HG03025 (cell line): ENCODE results near the gene RSPH3.
"Not testable (repeated sequence)": the region's sequence is repeated elsewhere in the genome, so short reads cannot be mapped to it uniquely, and the experiment has no call there.

Experiments
- ATAC-seq: cut with Tn5 transposase; IDR thresholded peaks from one replicate; pipeline ENCODE4 v1.9.1; 2021; ENCODE audit warnings: mild to moderate bottlenecking, moderate library complexity; ENCODE audit not compliant: unreplicated experiment, low FRiP score

Gene RSPH3, protein sequence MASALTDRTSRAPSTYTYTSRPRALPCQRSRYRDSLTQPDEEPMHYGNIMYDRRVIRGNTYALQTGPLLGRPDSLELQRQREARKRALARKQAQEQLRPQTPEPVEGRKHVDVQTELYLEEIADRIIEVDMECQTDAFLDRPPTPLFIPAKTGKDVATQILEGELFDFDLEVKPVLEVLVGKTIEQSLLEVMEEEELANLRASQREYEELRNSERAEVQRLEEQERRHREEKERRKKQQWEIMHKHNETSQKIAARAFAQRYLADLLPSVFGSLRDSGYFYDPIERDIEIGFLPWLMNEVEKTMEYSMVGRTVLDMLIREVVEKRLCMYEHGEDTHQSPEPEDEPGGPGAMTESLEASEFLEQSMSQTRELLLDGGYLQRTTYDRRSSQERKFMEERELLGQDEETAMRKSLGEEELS

DNA sequence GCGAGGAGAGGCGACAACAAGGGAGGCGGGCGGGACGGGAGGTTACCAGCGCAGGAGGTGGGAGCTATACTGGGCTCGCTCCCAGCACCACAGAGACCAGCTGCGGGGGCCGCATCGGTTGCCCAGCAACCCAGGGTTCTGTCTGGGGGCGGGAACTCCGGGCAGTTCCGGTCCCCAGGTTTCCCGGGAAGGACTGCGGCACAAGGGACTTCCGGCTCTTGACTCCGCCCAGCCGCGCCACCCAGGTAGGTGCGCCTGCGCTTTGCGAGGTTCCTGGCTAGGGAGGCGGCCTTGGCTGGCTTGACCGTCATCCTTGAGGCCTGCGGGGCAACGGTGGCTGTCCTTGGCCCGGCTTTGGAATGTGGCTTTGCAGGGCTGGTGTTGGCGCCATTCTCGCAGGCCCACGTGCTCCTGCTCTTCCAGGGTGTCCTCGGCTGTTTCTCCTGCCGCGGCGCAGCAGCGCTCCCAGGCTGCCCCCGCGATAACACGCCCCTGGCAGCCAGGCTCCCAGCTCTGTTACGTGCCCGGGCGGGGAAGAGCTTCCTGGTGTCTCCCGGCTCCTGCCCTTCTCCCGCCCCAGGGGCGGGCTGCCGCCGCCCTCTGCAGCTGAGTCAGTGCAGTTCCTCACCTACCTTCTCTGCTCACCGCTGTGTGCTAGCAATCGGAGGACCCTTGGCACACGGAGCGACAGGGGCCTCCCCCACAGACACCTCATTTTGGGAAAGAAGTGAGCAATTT is at the start of gene RSPH3:
Gene RSPH3, minus strand, starts transcription at position 537 of the 738 bp plus-strand sequence. CDS start 652 bp downstream, outside the sequence.
- peak; percentile 88 for ATAC-seq

DNA sequence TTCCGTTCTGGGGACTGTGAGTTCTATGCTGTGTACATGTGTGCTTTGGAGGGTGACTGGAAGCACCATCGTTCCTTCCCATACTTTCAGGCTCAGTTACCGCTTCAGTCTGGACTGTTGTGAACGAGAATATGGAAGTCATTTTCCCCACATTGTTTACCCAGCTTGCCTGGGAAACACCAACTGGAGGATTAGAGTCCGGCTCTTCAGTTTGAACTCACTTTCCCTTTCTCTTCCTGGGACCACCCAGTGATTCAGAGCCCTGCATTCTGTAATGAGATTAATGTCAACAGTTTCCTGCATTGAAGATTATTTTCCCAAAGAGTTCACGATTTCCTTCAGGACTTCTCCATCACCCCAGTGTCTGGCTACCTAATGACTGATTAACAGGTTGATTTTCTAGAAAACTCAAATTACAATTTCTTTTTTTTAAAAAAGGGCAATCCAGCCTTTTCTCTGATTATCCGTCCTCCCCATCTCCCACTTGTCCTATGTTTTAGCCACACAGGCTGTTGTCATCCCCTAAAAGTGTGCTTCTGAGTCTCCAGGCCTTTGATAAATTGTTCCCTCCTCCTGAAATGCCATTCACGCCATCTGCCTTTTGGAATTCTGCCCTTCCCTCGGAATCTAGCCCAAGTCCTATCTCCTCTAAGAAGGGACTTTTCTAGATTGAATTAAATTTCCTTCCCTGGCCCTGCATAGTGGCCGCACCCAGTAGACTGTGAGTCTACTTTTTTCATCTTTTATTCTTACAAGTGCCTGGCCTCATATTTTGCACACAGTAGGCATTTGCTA is 48.1 kb upstream of the RSPH3 start:
- ATAC-seq, result no peak

DNA sequence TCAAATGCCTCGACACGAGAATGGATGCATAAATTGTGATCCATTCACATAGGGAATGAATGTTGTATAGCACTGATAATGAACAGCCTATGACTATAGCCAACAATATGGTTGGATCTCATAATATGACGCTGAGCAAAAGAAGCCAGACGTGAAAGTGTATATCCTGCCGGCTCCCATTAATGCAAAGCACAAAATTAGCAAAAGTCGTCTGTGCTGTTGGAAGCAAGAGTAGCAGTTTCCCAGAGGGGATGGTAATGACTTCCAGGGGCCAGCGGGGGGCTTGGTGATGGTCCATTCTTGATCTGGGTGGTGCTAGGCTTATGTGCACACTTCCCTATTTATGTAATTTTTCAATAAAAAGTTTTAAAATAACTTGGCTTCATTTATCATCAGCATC is 45.8 kb upstream of the RSPH3 start:
- no peak for ATAC-seq

DNA sequence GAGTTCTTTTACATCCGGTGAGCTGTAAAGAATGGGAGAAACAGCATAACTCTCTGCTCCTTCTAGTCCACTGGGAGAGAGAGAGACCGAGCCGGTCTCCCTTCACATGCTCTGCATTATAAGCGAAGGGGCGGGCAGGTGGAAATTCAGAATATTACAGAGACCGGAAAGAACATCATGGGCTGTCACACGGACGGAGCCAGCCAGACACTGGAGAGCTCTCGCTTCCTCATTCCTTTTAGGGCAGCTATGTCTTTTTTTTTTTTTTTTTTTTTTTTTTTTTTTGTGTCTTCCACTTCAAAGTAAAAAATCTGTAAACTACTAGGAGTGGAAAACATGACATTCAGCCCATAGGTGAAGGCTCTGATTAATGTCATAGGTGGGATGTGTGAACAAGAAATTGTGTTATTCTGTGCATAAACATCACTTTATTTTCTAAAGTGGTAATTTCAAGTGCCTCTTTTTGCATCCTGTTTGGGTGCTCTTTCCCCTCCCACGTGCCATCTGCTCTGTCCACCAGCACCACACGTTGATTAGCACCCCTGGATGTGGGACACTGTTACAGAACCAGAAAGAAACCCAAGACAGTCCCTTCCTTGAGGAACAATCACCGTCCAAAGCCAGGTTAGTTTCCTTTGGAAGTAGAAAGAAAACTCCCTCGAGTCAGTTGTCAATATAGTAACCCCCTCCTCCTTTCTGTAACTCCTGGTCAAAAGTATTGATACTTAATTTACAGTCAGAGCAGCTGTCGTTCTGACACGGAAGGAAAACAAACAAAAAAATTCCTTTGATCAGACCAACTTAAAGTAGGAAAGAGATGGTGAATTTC is 45.1 kb upstream of the RSPH3 start, which contains the start of gene TAGAP:
Gene TAGAP, minus strand, starts transcription at position 93 of the 829 bp plus-strand sequence. CDS start 845 bp downstream, outside the sequence.
- peak; percentile 88 for ATAC-seq

DNA sequence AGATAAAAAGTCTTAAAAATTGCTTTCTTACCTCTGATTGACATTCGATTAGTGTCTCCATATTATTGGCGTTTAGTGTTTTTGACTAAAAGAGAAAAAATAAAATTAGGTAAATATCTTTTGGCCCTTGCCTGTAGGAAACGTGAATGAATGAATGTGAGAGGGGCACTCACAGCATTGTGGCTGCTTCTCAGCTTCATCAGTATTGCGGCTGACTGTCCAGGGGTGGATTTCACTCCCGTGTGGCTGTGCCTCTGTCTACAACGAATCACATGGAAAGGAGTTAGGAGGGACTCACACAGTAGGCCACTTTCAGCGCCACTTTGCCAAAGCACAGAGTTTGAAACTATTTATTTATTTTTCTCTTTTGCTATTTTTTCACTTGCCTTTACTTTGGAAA is 43.9 kb upstream of the RSPH3 start:
- no peak for ATAC-seq

DNA sequence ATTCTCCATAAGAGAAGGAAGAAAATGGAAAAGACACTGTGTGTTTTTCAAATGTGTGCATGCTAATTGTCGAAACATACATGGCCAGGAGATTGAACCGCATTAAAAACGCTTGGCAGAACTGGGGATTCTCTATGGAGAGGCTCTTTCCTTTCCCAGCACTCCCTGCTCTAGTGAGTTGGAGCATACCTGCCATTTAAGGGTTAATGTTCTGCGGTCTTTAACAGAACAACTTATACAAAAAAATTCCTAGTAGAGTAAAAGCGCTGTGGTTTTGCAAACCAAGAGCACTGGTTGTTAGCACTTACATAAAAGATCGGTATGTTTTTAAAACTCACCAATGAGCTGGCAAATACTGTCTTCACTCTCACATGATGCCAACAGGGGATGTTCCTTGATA is 43.2 kb upstream of the RSPH3 start:
- no peak for ATAC-seq

DNA sequence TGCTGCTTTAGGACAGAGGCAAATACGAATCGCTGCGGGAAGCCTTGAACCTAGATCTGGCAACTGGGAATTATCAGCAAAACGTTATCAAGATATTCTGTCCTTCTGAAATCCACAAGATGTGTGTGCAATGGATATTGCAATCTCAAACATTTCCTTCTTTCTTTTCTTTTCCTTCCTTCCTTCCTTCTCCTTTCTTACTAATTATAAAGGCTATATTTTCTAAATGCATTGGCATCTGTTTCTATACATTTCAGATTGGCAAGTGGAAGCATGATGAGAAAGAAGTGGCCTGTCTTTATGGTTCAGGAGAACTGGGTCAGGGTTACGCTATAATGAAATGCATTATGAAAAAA is 42.8 kb upstream of the RSPH3 start:
- no peak for ATAC-seq

DNA sequence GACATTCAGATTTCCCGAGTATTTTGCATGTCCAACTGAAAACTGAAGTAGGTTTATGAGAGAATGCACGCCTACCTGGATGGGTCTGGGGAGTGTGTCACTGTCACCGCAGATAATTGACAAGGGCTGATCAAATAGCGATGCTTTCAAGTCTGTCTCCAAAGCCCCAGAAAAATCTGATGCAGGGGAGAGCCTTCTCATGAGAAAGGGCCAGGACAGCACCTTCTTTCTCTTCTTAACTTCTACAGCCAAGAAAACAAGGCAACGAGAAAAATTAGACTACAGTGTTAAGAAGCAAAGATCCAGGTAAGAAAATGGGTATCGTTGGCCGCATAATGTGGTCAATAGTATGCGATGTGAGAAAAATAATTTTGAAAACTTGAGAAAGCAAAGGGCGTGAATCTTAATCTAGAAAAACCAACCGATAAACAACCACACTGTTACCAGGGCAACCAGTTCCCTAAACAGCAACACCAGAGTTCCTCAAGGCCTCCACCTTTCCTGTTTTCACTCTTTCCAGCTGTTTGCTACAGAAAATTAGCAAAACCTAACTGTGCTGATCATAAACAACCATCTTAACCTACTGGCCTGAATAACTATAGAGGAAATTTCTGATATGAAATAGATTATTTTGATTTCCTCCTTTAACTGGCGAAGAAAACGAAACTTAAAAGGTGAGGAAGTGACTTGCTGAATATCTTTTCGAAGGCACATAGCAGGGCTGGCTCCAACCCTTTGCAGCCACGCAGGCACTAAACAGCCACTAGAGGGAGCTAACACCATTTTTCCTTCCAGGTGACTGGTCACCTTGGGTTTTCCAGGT is 42.2 kb upstream of the RSPH3 start:
- no peak for ATAC-seq

DNA sequence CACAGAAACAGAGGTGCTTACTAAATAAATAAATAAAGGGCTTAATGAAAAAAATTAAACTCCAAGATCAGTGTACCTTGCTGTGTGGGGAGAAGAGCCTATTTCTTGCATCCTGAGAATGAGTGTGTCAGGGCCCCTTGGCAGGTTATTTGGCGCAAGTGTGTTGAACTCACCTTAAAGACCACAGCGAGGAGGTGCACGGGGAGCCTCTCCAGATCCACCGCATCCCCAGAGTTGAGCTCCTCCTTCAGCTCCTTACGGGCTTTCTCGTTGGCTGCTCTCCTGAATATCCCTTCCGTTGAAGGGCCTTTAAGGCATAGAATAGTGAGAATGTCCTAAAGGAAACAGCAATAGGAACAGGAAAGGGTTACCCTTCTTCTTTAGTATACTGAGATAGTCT is 41.2 kb upstream of the RSPH3 start:
- no peak for ATAC-seq

DNA sequence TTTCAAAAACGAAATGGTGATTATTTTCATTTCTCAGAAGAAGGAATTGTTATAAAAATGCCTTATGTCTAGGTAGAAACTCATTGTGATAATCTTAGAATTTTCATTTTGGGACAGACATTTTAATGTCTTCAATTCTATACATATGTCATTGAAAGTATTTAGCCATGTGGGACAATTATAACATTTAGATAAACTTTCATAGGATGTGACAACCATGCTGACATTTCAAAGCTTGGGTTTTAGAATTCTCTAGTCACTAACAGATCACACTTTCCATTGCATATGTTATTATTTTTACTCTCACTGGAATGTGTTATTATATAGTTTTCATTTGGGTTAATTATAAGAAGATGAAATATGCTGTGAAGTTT is 39.9 kb upstream of the RSPH3 start:
- ATAC-seq, result no peak

DNA sequence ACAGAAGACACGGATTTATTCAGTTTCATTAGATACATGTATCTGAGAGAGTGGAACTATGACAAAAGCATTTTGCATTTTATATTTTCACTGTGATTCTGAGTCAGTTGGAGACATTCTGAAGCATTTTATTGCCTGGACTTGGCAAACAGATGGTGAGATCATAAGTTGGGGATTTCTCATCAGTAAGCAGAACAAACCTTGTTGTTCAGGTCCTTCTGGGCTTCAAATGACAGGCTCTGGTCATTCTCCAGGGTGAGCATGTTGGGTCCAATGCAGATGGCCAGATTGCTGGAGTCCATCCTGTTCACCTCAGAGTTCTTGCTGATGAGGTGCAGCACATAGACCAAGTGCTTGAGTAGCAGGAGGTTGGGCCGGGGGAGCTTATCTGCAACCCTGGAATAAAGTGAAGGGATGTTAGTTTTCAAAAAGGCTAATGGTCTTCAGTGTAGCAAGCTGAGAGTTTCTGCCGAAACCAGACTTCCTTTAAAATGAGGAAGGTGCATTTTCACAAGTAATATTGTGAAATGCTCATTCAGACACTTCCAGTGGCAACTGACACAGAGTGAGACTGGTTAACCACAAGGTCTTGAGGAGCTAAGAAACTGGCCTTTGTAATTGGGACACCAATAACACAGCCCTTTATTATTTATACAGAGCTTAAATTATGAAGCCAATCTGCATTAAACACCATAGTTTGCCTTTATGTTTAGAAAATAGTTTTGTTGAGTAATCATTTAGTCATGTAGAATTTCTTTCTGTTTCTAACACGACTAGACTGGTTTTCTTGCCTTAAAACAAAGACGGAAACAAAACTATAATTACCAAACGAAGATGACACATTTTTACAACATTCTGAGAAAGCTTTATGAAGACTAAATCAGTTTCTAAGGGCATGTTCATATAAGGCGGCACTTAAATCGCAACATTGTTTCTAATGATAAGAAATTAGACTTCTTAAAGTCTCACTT is 39.2 kb upstream of the RSPH3 start:
- ATAC-seq, result peak; percentile 81

DNA sequence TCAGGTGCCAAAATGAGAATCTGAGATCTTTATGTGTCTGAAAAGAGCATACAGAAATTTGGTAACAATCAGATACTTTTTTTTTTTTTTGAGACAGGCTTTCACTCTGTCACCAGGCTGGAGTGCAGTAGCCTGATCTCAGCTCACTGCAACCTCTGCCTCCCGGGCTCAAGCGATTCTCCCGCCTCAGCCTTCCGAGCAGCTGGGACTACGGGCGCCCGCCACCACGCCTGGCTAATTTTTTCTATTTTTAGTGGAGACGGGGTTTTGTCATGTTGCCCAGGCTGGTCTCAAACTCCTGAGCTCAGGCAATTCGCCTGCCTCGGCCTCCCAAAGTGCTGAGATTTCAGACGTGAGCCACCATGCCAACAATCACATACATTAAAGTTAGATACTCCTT is 38.3 kb upstream of the RSPH3 start:
- not testable (repeated sequence) for ATAC-seq

DNA sequence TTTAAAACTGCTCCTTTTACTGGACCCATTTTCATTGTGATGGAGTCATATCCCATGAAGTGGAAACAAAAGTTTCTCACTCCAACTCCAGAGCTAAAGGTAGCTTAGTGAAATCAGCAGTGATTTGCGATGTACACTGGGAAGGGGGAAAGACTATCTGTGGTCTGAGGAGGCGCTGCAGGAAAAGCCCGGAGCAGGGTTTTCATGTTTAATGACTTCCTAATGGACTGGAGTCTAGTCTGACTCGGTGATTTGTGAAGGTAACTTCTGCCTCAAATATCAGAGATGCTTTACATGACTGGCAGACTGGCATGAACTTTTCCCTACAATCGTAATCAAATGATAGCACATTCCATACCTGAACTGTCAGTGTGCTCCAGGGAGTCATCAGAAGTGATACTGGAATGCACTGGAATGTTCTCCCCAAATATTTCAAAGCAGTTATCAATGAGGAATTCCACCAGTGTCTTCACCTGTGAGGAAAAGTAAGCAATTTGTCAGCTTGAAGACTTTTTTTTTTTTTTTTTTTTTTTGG is 37.8 kb upstream of the RSPH3 start:
- no peak for ATAC-seq

DNA sequence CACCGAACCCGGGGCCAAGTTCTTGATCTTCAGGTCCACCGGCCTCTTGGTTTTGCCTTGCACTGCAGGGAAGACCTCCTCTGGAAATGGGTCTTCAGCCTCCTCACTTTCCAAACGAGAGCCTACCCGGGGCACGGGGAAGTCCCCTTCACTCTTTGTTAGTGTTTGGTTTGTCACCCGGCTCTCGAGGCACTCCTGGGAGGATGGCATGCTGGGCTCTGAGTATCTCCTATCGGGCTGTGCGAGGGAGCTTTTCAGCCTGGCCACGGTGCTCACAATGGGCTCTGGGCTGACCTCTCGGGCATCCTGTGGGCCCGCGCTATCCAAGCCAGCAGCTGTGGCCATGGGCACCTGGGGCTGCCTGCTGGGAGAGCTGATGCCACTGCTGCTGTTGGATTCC is 36.7 kb upstream of the RSPH3 start:
- no peak for ATAC-seq

DNA sequence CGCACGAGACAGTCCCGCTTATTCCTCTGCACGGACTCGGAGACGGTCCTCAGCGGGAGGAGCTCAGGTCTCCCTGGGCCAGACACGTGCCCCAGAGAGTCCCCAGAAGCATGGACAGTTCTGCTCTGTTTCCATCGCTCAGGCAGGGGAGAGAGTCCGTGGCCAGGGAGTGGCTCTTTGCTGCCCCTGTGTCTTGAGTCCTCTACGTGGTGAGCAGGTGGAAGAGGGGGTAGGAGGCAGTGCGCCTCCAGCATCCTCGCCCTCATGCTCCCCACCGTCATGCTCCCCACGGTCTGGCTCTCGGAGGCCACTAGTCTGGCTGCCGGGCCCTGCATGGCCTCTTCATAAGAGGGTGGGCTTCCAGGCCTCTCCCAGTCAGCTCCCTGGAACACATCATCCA is 35.9 kb upstream of the RSPH3 start:
- ATAC-seq, result no peak

DNA sequence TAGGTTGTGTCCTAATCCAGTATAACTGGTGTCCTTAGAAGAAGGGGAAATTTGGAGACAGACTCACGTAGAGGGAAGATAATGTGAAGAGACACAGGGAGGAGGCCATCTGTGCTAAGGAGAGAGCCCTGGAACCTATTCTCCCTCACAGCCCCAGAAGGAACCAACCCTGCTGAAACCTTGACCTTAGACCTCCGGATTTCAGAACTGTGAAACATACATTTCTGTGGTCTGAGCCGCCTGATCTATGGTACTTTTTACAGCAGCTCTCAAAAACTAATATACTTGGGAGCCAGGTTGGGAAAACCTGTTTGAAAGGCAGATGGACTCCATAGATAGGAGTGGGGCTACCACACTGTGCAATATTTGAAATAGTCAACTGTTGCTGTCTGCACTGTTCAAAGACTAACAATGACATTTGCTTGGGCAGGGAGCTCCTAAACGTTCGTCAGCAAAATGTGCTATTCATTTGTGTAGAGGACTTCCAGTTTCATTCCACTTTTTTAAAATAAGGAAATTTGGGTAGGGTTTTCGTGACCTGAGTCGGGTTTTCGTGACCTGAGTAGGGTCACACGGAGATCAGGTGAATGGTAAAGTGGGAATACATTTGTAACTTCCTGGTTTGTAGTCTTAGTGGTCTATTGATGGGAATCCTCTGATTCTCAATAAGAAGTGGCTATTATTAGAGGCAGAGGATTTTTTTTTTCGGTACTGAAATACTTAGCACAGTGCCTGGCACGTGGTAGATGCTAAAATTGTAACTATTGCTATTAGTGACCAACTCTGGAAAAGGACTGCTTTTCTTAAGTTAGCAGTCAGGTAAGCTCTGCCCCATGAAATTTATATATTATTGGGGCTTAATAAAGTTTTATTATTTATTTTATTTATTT is 33.4 kb upstream of the RSPH3 start:
- ATAC-seq, result peak; percentile 57

DNA sequence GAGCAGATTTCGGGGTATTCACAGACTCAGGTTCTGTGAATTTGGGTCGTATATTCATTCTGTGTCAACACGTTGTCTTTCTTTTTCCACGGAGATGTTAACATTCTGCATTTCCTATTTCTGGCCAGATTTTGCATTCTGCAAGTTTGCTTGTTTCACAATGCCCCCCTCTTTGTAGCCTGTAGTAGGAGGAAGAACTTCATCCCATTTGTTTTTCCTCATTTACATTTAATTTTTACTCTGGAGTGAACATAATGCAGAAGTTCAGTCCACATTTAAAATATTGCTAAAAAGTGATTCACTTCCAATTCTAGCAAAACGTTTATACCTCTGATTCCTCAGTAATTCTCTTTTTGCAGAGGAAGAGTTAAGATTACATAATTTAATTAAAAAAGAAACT is 31.8 kb upstream of the RSPH3 start:
- no peak for ATAC-seq
